IPS-18c (cell line): ENCODE data around the gene CCL20.
"Not testable (repeated sequence)": the region's sequence is repeated elsewhere in the genome, so short reads cannot be mapped to it uniquely, and the experiment has no call there.

Experiments
- H3K4me3 ChIP-seq: 2 replicates; pipeline ENCODE4 v1.7.0; 2013; ENCODE audit warnings: low read depth, mild to moderate bottlenecking, low read length, moderate library complexity; ENCODE audit not compliant: insufficient read depth
- H3K9me3 ChIP-seq: one replicate; pipeline ENCODE4 v1.6.1; 2013; ENCODE audit warnings: mild to moderate bottlenecking, low read length, moderate library complexity; ENCODE audit not compliant: control insufficient read depth, insufficient read depth

The CCL20 gene

GRCh38 chr2:227822416-227823003 is 8.9 kb downstream of the CCL20 start:
- Histone ChIP-seq H3K9me3 (no peaks in the 10 kb centered on the region), H3K4me3 (no peak overlapping the region)

GRCh38 chr2:227823922-227824321 is 10.3 kb downstream of the CCL20 start:
- Histone ChIP-seq H3K9me3 (no peaks in the 10 kb centered on the region), H3K4me3 (no peak overlapping the region)

- Histone ChIP-seq H3K9me3 (no peaks in the 10 kb centered on the region), H3K4me3 (no peak overlapping the region)
Measured at GRCh38 chr2:227824711-227825110, 11.1 kb downstream of the CCL20 start.

GRCh38 chr2:227826019-227826521 is 12.4 kb downstream of the CCL20 start:
- Histone ChIP-seq H3K4me3 (no peak overlapping the region), H3K9me3 (no peaks in the 10 kb centered on the region)

GRCh38 chr2:227826563-227826962 is 12.9 kb downstream of the CCL20 start:
- H3K9me3 ChIP-seq, result no peaks in the 10 kb centered on the region
- H3K4me3 ChIP-seq, result no peak overlapping the region

- Histone ChIP-seq H3K4me3 (no peak overlapping the region), H3K9me3 (no peaks in the 10 kb centered on the region)
Measured at GRCh38 chr2:227827143-227827542, 13.5 kb downstream of the CCL20 start.

GRCh38 chr2:227828477-227828912 is 14.9 kb downstream of the CCL20 start:
- no peaks in the 10 kb centered on the region for H3K9me3 ChIP-seq
- H3K4me3 ChIP-seq, result no peak overlapping the region

GRCh38 chr2:227829337-227829736 is 15.7 kb downstream of the CCL20 start:
- H3K4me3 ChIP-seq, result no peak overlapping the region
- no peaks in the 10 kb centered on the region for H3K9me3 ChIP-seq

- Histone ChIP-seq H3K4me3 (no peak overlapping the region), H3K9me3 (no peaks in the 10 kb centered on the region)
Measured at GRCh38 chr2:227834423-227834822, 20.8 kb downstream of the CCL20 start.

- H3K9me3 ChIP-seq, result no peaks in the 10 kb centered on the region
- no peak overlapping the region for H3K4me3 ChIP-seq
Measured at GRCh38 chr2:227834916-227835650, 21.4 kb downstream of the CCL20 start.

- H3K4me3 ChIP-seq, H3K9me3 ChIP-seq: not testable (repeated sequence)
Measured at GRCh38 chr2:227839339-227840129, 25.9 kb downstream of the CCL20 start.

GRCh38 chr2:227846831-227847230 is 33.2 kb downstream of the CCL20 start:
- H3K9me3 ChIP-seq, result no peaks in the 10 kb centered on the region
- no peak overlapping the region for H3K4me3 ChIP-seq

GRCh38 chr2:227848146-227848545 is 34.5 kb downstream of the CCL20 start:
- H3K4me3 ChIP-seq, result no peak overlapping the region
- no peaks in the 10 kb centered on the region for H3K9me3 ChIP-seq

GRCh38 chr2:227848586-227848985 is 34.9 kb downstream of the CCL20 start:
- no peaks in the 10 kb centered on the region for H3K9me3 ChIP-seq
- no peak overlapping the region for H3K4me3 ChIP-seq

GRCh38 chr2:227849906-227850305 is 36.3 kb downstream of the CCL20 start:
- Histone ChIP-seq H3K4me3 (no peak overlapping the region), H3K9me3 (no peaks in the 10 kb centered on the region)

- no peak overlapping the region for H3K4me3 ChIP-seq
- no peaks in the 10 kb centered on the region for H3K9me3 ChIP-seq
Measured at GRCh38 chr2:227853204-227853629, 39.6 kb downstream of the CCL20 start.

GRCh38 chr2:227853765-227854271 is 40.2 kb downstream of the CCL20 start:
- Histone ChIP-seq H3K4me3 (no peak overlapping the region), H3K9me3 (no peaks in the 10 kb centered on the region)

GRCh38 chr2:227855440-227855839 is 41.8 kb downstream of the CCL20 start:
- Histone ChIP-seq H3K9me3 (no peaks in the 10 kb centered on the region), H3K4me3 (no peak overlapping the region)
